Measurements from ENCODE around the gene IER3. TPM values are rescaled to one million over a fixed set of nuclear protein-coding genes. Genes with fewer than 3 reads are reported as not detected.

Gene IER3
- polyA plus RNA-seq, 2 of the 4 experiments (the other 2 are of a cell fraction) = 104 to 202 TPM

DNA sequence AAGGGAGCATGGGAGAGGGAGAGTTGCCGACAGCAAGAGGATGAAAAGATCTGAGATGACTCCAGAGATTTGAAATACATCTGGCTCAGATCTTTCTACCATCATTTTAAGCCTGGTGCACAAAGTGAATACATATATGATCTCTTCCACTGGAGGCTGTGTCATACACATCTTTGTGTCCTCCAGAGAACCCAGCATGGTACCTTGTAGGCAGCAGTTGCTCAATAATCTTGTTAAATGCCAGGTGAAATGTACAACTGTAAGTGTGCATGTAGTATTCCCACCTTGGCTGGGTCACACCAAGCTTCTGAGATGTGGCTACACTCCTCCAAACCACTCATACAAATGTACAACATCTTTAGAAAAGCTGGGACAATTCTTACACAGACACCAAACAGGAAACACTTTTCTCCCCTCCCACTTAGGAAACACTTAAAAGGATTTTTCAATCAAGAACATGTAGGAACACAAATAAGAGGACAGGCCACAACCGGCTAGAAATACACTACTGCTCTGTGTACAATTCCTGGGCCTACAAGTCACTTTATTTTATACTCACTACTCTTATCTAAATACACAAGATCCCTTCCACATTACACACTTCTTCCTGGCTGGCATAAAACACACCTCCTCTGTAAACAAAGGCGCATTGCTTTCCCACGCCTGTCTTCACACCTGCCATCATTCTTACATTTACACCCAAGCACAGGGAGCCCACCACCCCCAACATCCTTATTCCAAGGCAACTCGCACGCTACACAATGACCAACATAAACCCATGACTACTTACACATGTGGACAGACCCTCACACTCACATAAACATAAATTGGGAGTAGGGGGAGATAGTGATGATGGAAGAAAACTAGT is 3.8 kb upstream of the IER3 start:
- DNase-seq (ENCODE audit: low read depth in 1 of 2, low spot score in 1 of 2) = peak in 1 of 2 experiments; percentile 86
- POLR2A ChIA-PET = interaction anchor here (0.6 kb wide), 1 partner anchor 68 kb away, joined by 4 read pairs; no protein-coding TSS in a partner anchor
- WGBS (ENCODE audit: missing lambda C conversion rate) = 30% methylated on average over 6 of the region's 6 CpGs

DNA sequence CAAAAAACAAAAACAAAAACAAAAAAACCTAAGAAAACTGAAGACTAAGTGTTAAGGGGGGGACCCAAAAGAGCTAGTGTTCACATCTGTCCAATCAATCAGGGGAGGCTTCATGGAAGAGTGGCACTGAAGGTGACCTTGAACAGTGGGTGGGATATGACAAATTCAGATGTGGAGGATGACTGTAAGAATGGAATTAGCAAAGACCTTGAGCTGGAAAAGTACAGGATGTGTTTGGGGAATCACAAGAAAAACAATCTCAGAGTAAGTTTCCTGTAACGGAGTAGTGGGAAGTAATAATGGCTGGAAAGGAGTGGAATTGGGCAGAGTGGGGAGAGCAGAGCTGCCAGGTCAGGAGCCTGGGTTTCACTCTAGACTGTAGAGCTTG is 2.9 kb upstream of the IER3 start:
- DNase-seq (ENCODE audit: low read depth in 1 of 2, low spot score in 1 of 2) (no peak), FAIRE-seq (no peak), ATAC-seq (no peak)
- ChIA-PET POLR2A (interaction anchor here (0.6 to 1.0 kb wide), 3 partner anchors 22 to 67 kb away, joined by 3 to 6 read pairs (median 4); no protein-coding TSS in a partner anchor), CTCF (interaction anchor here (0.6 to 1.9 kb wide), 8 partner anchors 10 to 130 kb away, joined by 3 to 8 read pairs (median 4); no protein-coding TSS in a partner anchor)
- no peak overlapping the region for H3K4me2 ChIP-seq
- H3K4me1 ChIP-seq = peaks cover 74% of the 10 kb centered on the region
- 95% methylated on average over 1 of the region's 1 CpG for WGBS (ENCODE audit: missing lambda C conversion rate)
- TF ChIP-seq, protein P1, sequence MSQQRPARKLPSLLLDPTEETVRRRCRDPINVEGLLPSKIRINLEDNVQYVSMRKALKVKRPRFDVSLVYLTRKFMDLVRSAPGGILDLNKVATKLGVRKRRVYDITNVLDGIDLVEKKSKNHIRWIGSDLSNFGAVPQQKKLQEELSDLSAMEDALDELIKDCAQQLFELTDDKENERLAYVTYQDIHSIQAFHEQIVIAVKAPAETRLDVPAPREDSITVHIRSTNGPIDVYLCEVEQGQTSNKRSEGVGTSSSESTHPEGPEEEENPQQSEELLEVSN (IDR thresholded peaks at IDR 0.05; ENCODE audit: borderline replicate concordance, low read depth) = no peak
- TF ChIP-seq ZFP36 (IDR thresholded peaks at IDR 0.05; ENCODE audit: borderline replicate concordance, partially characterized antibody) (peak; percentile 16), EHF (CRISPR knock-in tag; IDR thresholded peaks at IDR 0.05) (no peak), HOXB13 (CRISPR knock-in tag; IDR thresholded peaks at IDR 0.05; ENCODE audit: low read depth) (no peak), CBX2 (IDR thresholded peaks at IDR 0.05; ENCODE audit: borderline replicate concordance, low read depth) (no peak), FOSL2 (IDR thresholded peaks at IDR 0.05) (no peak), FOSL2 (CRISPR knock-in tag; IDR thresholded peaks at IDR 0.05) (no peak)
- TF ChIP-seq, protein P2, sequence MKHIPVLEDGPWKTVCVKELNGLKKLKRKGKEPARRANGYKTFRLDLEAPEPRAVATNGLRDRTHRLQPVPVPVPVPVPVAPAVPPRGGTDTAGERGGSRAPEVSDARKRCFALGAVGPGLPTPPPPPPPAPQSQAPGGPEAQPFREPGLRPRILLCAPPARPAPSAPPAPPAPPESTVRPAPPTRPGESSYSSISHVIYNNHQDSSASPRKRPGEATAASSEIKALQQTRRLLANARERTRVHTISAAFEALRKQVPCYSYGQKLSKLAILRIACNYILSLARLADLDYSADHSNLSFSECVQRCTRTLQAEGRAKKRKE (CRISPR knock-in tag; IDR thresholded peaks at IDR 0.05; ENCODE audit: low read depth) = no peak
- no peak overlapping the region for H3K4me3 ChIP-seq
- H3K27ac ChIP-seq = peak overlapping the region; percentile 97
- no peaks in the 10 kb centered on the region for H3K9me3 ChIP-seq

More for the DNA sequence above, 3.8 kb upstream of the IER3 start:
- Histone ChIP-seq H3K4me3 (0 out of 3 replicates have a peak overlapping the region, but pooled peaks have one; percentile 12), H3K4me2 (peak overlapping the region; percentile 74), H3K4me1 (peaks cover 80% of the 10 kb centered on the region), H3K9me3 (no peaks in the 10 kb centered on the region), H3K27ac (peak overlapping the region; percentile 97)
- TF ChIP-seq HEYL (CRISPR knock-in tag; IDR thresholded peaks at IDR 0.05) (peak; percentile 65; the same call in 1 of the 2 replicates), GATA3 (IDR thresholded peaks at IDR 0.05; ENCODE audit: borderline replicate concordance) (peak; percentile 16; the same call in 1 of the 2 replicates), FOSL2 (IDR thresholded peaks at IDR 0.05) (no peak), FOSL2 (CRISPR knock-in tag; IDR thresholded peaks at IDR 0.05) (peak; percentile 34; the same call in 1 of the 2 replicates), FOSB (CRISPR knock-in tag; IDR thresholded peaks at IDR 0.05) (0 out of 2 replicates have a peak, but pooled peaks have one; percentile 29), JUN (IDR thresholded peaks at IDR 0.05) (0 out of 5 replicates have a peak, but pooled peaks of 1 of the 2 experiments have one; percentile 36), ZSCAN20 (CRISPR knock-in tag; IDR thresholded peaks at IDR 0.05) (peak; percentile 68; the same call in 1 of the 2 replicates), HOXB13 (CRISPR knock-in tag; IDR thresholded peaks at IDR 0.05; ENCODE audit: low read depth) (no peak), MYC (IDR thresholded peaks at IDR 0.05; ENCODE audit: borderline replicate concordance, low read length) (0 out of 2 replicates have a peak, but pooled peaks have one; percentile 50)
- TF ChIP-seq, protein P3, sequence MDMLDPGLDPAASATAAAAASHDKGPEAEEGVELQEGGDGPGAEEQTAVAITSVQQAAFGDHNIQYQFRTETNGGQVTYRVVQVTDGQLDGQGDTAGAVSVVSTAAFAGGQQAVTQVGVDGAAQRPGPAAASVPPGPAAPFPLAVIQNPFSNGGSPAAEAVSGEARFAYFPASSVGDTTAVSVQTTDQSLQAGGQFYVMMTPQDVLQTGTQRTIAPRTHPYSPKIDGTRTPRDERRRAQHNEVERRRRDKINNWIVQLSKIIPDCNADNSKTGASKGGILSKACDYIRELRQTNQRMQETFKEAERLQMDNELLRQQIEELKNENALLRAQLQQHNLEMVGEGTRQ (IDR thresholded peaks at IDR 0.05) = no peak
- TF ChIP-seq, protein P4, sequence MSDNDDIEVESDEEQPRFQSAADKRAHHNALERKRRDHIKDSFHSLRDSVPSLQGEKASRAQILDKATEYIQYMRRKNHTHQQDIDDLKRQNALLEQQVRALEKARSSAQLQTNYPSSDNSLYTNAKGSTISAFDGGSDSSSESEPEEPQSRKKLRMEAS (IDR thresholded peaks at IDR 0.05) = peak; percentile 55; the same call in 1 of the 2 replicates
- CTCF ChIA-PET = interaction anchor here (1.4 to 2.1 kb wide), 5 partner anchors 18 to 69 kb away, joined by 3 to 7 read pairs (median 5); no protein-coding TSS in a partner anchor
- FAIRE-seq (no peak), ATAC-seq (no peak)
